HG03139 (cell line): ENCODE measurements around the gene DSCAML1.

ENCODE experiments used
- ATAC-seq: cut with Tn5 transposase; IDR thresholded peaks from one replicate; pipeline ENCODE4 v1.9.1; 2021; ENCODE audit not compliant: unreplicated experiment

Gene DSCAML1

GRCh38 chr11:117795638-117796455 is 1.2 kb downstream of the DSCAML1 start:
- no peak for ATAC-seq

GRCh38 chr11:117794772-117795629 is 2.0 kb downstream of the DSCAML1 start:
- ATAC-seq, result no peak

GRCh38 chr11:117794135-117794534 is 2.9 kb downstream of the DSCAML1 start:
- ATAC-seq, result no peak

- ATAC-seq, result no peak
Observed at GRCh38 chr11:117793583-117793982, 3.4 kb downstream of the DSCAML1 start.

- ATAC-seq, result no peak
Observed at GRCh38 chr11:117792992-117793391, 4.0 kb downstream of the DSCAML1 start.

GRCh38 chr11:117792241-117792640 is 4.8 kb downstream of the DSCAML1 start:
- ATAC-seq, result no peak

GRCh38 chr11:117790279-117790678 is 6.7 kb downstream of the DSCAML1 start:
- no peak for ATAC-seq

GRCh38 chr11:117789241-117789640 is 7.8 kb downstream of the DSCAML1 start:
- no peak for ATAC-seq

- no peak for ATAC-seq
Observed at GRCh38 chr11:117786135-117786870, 10.7 kb downstream of the DSCAML1 start.

- ATAC-seq, result no peak
Observed at GRCh38 chr11:117782101-117782500, 14.9 kb downstream of the DSCAML1 start.

GRCh38 chr11:117781627-117782026 is 15.4 kb downstream of the DSCAML1 start:
- no peak for ATAC-seq

- no peak for ATAC-seq
Observed at GRCh38 chr11:117780456-117780855, 16.6 kb downstream of the DSCAML1 start.

- no peak for ATAC-seq
Observed at GRCh38 chr11:117774553-117774952, 22.5 kb downstream of the DSCAML1 start.

- ATAC-seq, result no peak
Observed at GRCh38 chr11:117772360-117772759, 24.7 kb downstream of the DSCAML1 start.

- no peak for ATAC-seq
Observed at GRCh38 chr11:117771841-117772240, 25.2 kb downstream of the DSCAML1 start.

GRCh38 chr11:117771197-117771596 is 25.8 kb downstream of the DSCAML1 start:
- ATAC-seq, result no peak

GRCh38 chr11:117770061-117770460 is 27.0 kb downstream of the DSCAML1 start:
- ATAC-seq, result no peak

GRCh38 chr11:117769533-117769932 is 27.5 kb downstream of the DSCAML1 start:
- ATAC-seq, result no peak

GRCh38 chr11:117768506-117768905 is 28.5 kb downstream of the DSCAML1 start:
- no peak for ATAC-seq

GRCh38 chr11:117767071-117767470 is 29.9 kb downstream of the DSCAML1 start:
- no peak for ATAC-seq

- ATAC-seq, result no peak
Observed at GRCh38 chr11:117766576-117766975, 30.4 kb downstream of the DSCAML1 start.
